Activated B cell treated with CpG ODN at 0.5 μM for 24 hours (primary cell): Measurements from ENCODE around the gene SULT1C2. TPM values are rescaled to one million over a fixed set of nuclear protein-coding genes. Genes with fewer than 3 reads are reported as not detected.

ENCODE experiments used
- ATAC-seq: fragments of 200-7000 bp; cut with Tn5 transposase; one replicate; pipeline ENCODE4 v1.10.0; 2021; ENCODE audit warnings: low read depth, mild to moderate bottlenecking, moderate library complexity
- CTCF ChIA-PET: fragments of 350-600 bp; sonication (Branson Sonifier 250); formaldehyde crosslinking; loops from one replicate; lab custom pipeline; 2021; ENCODE audit warnings: antibody characterized with exemption; lab: Charles Lee
- POLR2A ChIA-PET: fragments of 350-600 bp; sonication (Branson Sonifier 250); formaldehyde crosslinking; loops from one replicate; lab custom pipeline; 2021; ENCODE audit warnings: antibody characterized with exemption; lab: Charles Lee
- DNase-seq: peaks from one replicate; pipeline ENCODE4 v3.0.0; 2022
- H3K27ac Mint-ChIP-seq: one replicate; pipeline ENCODE4 v1.8.0; 2020; ENCODE audit warnings: mixed read lengths
- H3K27me3 Mint-ChIP-seq: one replicate; pipeline ENCODE4 v1.8.0; 2021; ENCODE audit warnings: mixed read lengths
- H3K36me3 Mint-ChIP-seq: one replicate; pipeline ENCODE4 v1.8.0; 2021; ENCODE audit warnings: low read depth, mixed read lengths
- H3K4me1 Mint-ChIP-seq: one replicate; pipeline ENCODE4 v1.8.0; 2021; ENCODE audit warnings: mixed read lengths
- H3K4me3 Mint-ChIP-seq: one replicate; pipeline ENCODE4 v1.8.0; 2020; ENCODE audit warnings: mild to moderate bottlenecking, mixed read lengths
- H3K9me3 Mint-ChIP-seq: one replicate; pipeline ENCODE4 v1.8.0; 2020; ENCODE audit warnings: mixed read lengths
- CTCF ChIP-seq: fragments of 200-600 bp; IDR thresholded peaks from one replicate; pipeline ENCODE4 v1.8.0; 2022; ENCODE audit warnings: antibody characterized with exemption, mild to moderate bottlenecking
- intact Hi-C: fragments of 100-400 bp; cut with micrococcal nuclease; formaldehyde crosslinking; loops from one replicate; pipeline ENCODE4 v1.15.1; 2024
- total RNA-seq: library from RNA; stranded (reverse); gene quantifications from 2 replicates; pipeline ENCODE4 v1.2.3, GENCODE V29; 2022

The SULT1C2 gene
- total RNA-seq, 1 donor from 2014 or later, result not detected

GRCh38 chr2:108266218-108266617 is 22.5 kb upstream of the SULT1C2 start:
- ATAC-seq, result no peak

GRCh38 chr2:108267101-108267500 is 21.6 kb upstream of the SULT1C2 start:
- Mint-ChIP-seq H3K4me3 (no peak overlapping the region), H3K27ac (no peak overlapping the region), H3K36me3 (no peaks in the 10 kb centered on the region), H3K9me3 (no peaks in the 10 kb centered on the region), H3K27me3 (peaks cover 9% of the 10 kb centered on the region), H3K4me1 (no peaks in the 10 kb centered on the region)
- no peak for ATAC-seq
- ChIA-PET POLR2A (no interaction called here), CTCF (no interaction called here)
- TF ChIP-seq CTCF, result no peak
- DNase-seq, result no peak
- intact Hi-C loops, result no loop called here

More at GRCh38 chr2:108266218-108266617, 22.5 kb upstream of the SULT1C2 start:
- H3K4me1 Mint-ChIP-seq, result no peaks in the 10 kb centered on the region
- DNase-seq, result no peak
- peaks cover 9% of the 10 kb centered on the region for H3K27me3 Mint-ChIP-seq
- intact Hi-C loops, result no loop called here
- no peaks in the 10 kb centered on the region for H3K36me3 Mint-ChIP-seq
- no peak overlapping the region for H3K27ac Mint-ChIP-seq
- H3K9me3 Mint-ChIP-seq, result no peaks in the 10 kb centered on the region
- ChIA-PET CTCF (no interaction called here), POLR2A (no interaction called here)
- no peak overlapping the region for H3K4me3 Mint-ChIP-seq
- no peak for TF ChIP-seq CTCF

GRCh38 chr2:108268001-108268400 is 20.7 kb upstream of the SULT1C2 start:
- no peak for ATAC-seq
- H3K9me3 Mint-ChIP-seq, result no peaks in the 10 kb centered on the region
- H3K4me3 Mint-ChIP-seq, result no peak overlapping the region
- POLR2A ChIA-PET, result no interaction called here
- no peak for DNase-seq
- H3K27ac Mint-ChIP-seq, result no peak overlapping the region
- no peaks in the 10 kb centered on the region for H3K4me1 Mint-ChIP-seq
- CTCF ChIA-PET, result no interaction called here
- H3K36me3 Mint-ChIP-seq, result no peaks in the 10 kb centered on the region
- H3K27me3 Mint-ChIP-seq, result peaks cover 9% of the 10 kb centered on the region
- TF ChIP-seq CTCF, result no peak
- intact Hi-C loops, result no loop called here

GRCh38 chr2:108270346-108270745 is 18.3 kb upstream of the SULT1C2 start:
- H3K27me3 Mint-ChIP-seq, result peaks cover 2% of the 10 kb centered on the region
- H3K4me1 Mint-ChIP-seq, result no peaks in the 10 kb centered on the region
- ATAC-seq, result no peak
- ChIA-PET POLR2A (no interaction called here), CTCF (no interaction called here)
- no peak for DNase-seq
- H3K9me3 Mint-ChIP-seq, result peaks cover 3% of the 10 kb centered on the region
- no peak overlapping the region for H3K27ac Mint-ChIP-seq
- no peak for TF ChIP-seq CTCF
- H3K4me3 Mint-ChIP-seq, result no peak overlapping the region
- H3K36me3 Mint-ChIP-seq, result no peaks in the 10 kb centered on the region
- intact Hi-C loops, result no loop called here

- Mint-ChIP-seq H3K36me3 (no peaks in the 10 kb centered on the region), H3K4me3 (no peak overlapping the region), H3K9me3 (peaks cover 3% of the 10 kb centered on the region), H3K27ac (no peak overlapping the region), H3K4me1 (no peaks in the 10 kb centered on the region), H3K27me3 (peaks cover 2% of the 10 kb centered on the region)
- POLR2A ChIA-PET, result no interaction called here
- no peak for ATAC-seq
- no peak for TF ChIP-seq CTCF
- DNase-seq, result no peak
- intact Hi-C loops, result no loop called here
- CTCF ChIA-PET, result no interaction called here
Measured at GRCh38 chr2:108270768-108271506, 17.8 kb upstream of the SULT1C2 start.
